Stomach (tissue), 9 donors: Measurements from ENCODE around the gene TTLL3. TPM values are rescaled to one million over a fixed set of nuclear protein-coding genes. Genes with fewer than 3 reads are reported as not detected.
A peak's percentile ranks its signal among the peaks of the same experiment; 100 is the strongest.

Experiments
- DNase-seq, 2 donors: peaks; one replicate each; pipeline versions ENCODE4 v3.0.0 to v3.0.0-alpha.2; 2013 to 2019
- H3K27ac ChIP-seq, 5 donors: fragments of 200-600 bp in 4 of 5; sonication (generic) in 4 of 5; one replicate each; pipeline ENCODE4 v1.5.1; 2013 to 2019; ENCODE audit warnings: mild to moderate bottlenecking in 1 of 5, moderate library complexity in 1 of 5
- H3K27me3 ChIP-seq, 3 donors: fragments of 200-600 bp; sonication (generic); one replicate each; pipeline ENCODE4 v1.5.1; 2017 to 2019; ENCODE audit warnings: mixed run types in 1 of 3
- H3K36me3 ChIP-seq, 4 donors: fragments of 200-600 bp; sonication (generic); 1 replicate in 3 of 4; 2 replicates in 1 of 4; pipeline ENCODE4 v1.5.1; 2016 to 2019
- H3K4me1 ChIP-seq, 4 donors: fragments of 200-600 bp; sonication (generic); one replicate each; pipeline ENCODE4 v1.5.1; 2016 to 2019
- H3K4me3 ChIP-seq, 4 donors: fragments of 200-600 bp; sonication (generic) in 3 of 4; one replicate each; pipeline ENCODE4 v1.5.1; 2016 to 2019; ENCODE audit warnings: mild to moderate bottlenecking in 1 of 4
- H3K9me3 ChIP-seq, 4 donors: fragments of 200-600 bp; sonication (generic); one replicate each; pipeline ENCODE4 v1.5.1; 2016 to 2019
- CTCF ChIP-seq, 7 experiments: fragments of 450-650 bp in 4 of 7; fragments of 200-600 bp in 3 of 7; sonication (generic) in 3 of 7; IDR thresholded peaks; one replicate each; pipeline ENCODE4 v1.5.1; 2016 to 2019; ENCODE audit warnings: antibody characterized with exemption in 7 of 7, control low read depth in 2 of 7, mild to moderate bottlenecking in 1 of 7
- EP300 ChIP-seq: sonication (generic); formaldehyde crosslinking; IDR thresholded peaks from one replicate; pipeline ENCODE4 v1.6.1; 2017; ENCODE audit warnings: antibody characterized with exemption
- POLR2A ChIP-seq, 4 donors: fragments of 450-650 bp; IDR thresholded peaks; one replicate each; pipeline ENCODE4 v1.6.1; 2016; ENCODE audit warnings: antibody characterized with exemption in 4 of 4, control low read depth in 2 of 4, mild to moderate bottlenecking in 1 of 4, moderate library complexity in 1 of 4
- POLR2AphosphoS5 ChIP-seq, 3 donors: sonication (generic); formaldehyde crosslinking; IDR thresholded peaks; one replicate each; pipeline ENCODE4 v1.6.1; 2016; ENCODE audit warnings: antibody characterized with exemption in 3 of 3
- WGBS, 5 donors: extraction: QIAGEN DNeasy Blood & Tissue Kit in 3 of 5; methylation state at CpG; one replicate each; pipeline versions ENCODE4 v1.1.5 to v1.1.7; 2013 to 2018; 5-methylcytosine and 5-hydroxymethylcytosine counted together
- intact Hi-C: fragments of 100-400 bp; cut with DNase I; formaldehyde crosslinking; loops from one replicate; pipeline ENCODE4 v1.15.1; 2023; ENCODE audit warnings: low total_unique reads
- polyA plus RNA-seq, 3 donors: library from polyadenylated mRNA; stranded (reverse); fragments of 200-250 nt; gene quantifications; one replicate each; pipeline ENCODE4 v1.2.3, GENCODE V29; 2013
- total RNA-seq, 5 donors: library from RNA; depleted of rRNA; stranded (reverse); fragments of >200 nt; gene quantifications; one replicate each; pipeline versions ENCODE4 v1.1.0 to v1.2.3, GENCODE V29; 2014 to 2016
- donor health status: healthy with polysubstance abuse.
- donor health status: Bipolar disorder and iron deficiency.
- donor health status: healthy.

Gene TTLL3
- total and polyA plus RNA-seq, 8 donors: 6.7 to 593 (median 77.4) TPM

DNA sequence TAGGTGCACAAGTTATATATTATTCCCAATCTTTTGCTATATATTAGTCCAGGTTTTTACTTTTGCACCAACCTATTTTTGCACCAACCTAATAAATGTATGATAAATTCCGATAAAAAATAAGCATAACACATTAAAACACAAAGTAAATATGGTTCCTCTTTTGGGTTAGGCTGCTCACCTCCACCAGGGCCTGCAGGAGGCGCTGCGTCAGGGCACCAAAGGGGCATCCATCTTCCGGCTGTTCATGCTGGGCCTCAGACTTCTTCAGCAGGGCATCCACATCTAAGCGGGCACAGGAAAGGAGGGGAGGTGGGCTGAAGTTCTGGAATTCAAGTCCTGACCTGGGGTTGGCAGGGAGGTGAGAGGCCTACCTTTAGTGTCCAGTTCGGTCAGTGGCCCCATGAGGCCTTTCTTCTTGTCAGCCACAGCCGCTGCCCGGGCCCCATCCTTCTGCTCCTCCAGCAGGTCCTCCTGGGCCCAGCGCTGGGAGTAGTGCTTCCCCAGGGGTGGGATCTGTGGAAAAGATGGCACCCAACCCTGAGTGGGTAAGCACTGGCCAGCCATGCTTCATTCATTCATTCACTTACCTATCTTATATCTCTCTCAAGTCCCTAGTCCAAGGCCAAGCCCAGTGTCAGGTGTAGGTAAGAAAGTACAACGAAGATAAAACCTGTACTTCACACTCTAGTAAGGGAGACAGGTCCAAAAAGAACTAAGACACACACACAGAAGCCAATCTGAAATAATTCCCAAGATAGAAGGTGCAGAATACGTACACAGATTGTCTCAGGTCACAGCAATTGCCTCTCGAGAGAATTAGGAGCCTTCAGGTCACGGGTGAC, 23.0 kb upstream of the TTLL3 start:
- Histone ChIP-seq H3K4me3 (no peak overlapping the region), H3K36me3 (peaks cover 45 to 89% (median 87%) of the 10 kb centered on the region in 4 donors), H3K27me3 (no peaks in the 10 kb centered on the region), H3K4me1 (peaks cover 8 to 20% (median 17%) of the 10 kb centered on the region in 4 donors), H3K9me3 (no peaks in the 10 kb centered on the region), H3K27ac (no peak overlapping the region)
- TF ChIP-seq POLR2AphosphoS5 (IDR thresholded peaks at IDR 0.05): no peak
- peak in 1 of 7 experiments; percentile 14 for TF ChIP-seq CTCF (IDR thresholded peaks at IDR 0.05)
- TF ChIP-seq EP300: no peak
- TF ChIP-seq POLR2A (IDR thresholded peaks at IDR 0.05): no peak
- no peak for DNase-seq
- intact Hi-C loops: no loop called here
- WGBS, 5 donors: 88 to 94% (median 92%) methylated on average over 13 of the region's 13 CpGs

- 86 to 92% (median 87%) methylated on average over 6 of the region's 6 CpGs for WGBS, 5 donors
- peaks cover 40 to 82% (median 80%) of the 10 kb centered on the region in 4 donors for H3K36me3 ChIP-seq
- H3K9me3 ChIP-seq: no peaks in the 10 kb centered on the region
- peaks cover 8 to 21% (median 17%) of the 10 kb centered on the region in 4 donors for H3K4me1 ChIP-seq
- intact Hi-C loops: no loop called here
- no peak overlapping the region for H3K4me3 ChIP-seq
- no peaks in the 10 kb centered on the region for H3K27me3 ChIP-seq
- no peak for TF ChIP-seq EP300
- no peak for TF ChIP-seq POLR2AphosphoS5 (IDR thresholded peaks at IDR 0.05)
- no peak for TF ChIP-seq CTCF (IDR thresholded peaks at IDR 0.05)
- TF ChIP-seq POLR2A (IDR thresholded peaks at IDR 0.05): no peak
- H3K27ac ChIP-seq: no peak overlapping the region
- no peak for DNase-seq
These were observed 22.3 kb upstream of the TTLL3 start for GRCh38 chr3:9787714-9788113.

GRCh38 chr3:9791127-9791526, 18.9 kb upstream of the TTLL3 start:
- Histone ChIP-seq H3K36me3 (peaks cover 29 to 66% (median 58%) of the 10 kb centered on the region in 4 donors), H3K27ac (peak overlapping the region in 4 of 5 donors; percentile 96 to 99 (median 98)), H3K27me3 (no peaks in the 10 kb centered on the region), H3K9me3 (no peaks in the 10 kb centered on the region), H3K4me3 (peak overlapping the region in 2 of 4 donors; percentile 82 to 89), H3K4me1 (peaks cover 18 to 49% (median 41%) of the 10 kb centered on the region in 4 donors)
- no peak for DNase-seq
- TF ChIP-seq EP300 (no peak), POLR2A (IDR thresholded peaks at IDR 0.05) (no peak), POLR2AphosphoS5 (IDR thresholded peaks at IDR 0.05) (no peak), CTCF (IDR thresholded peaks at IDR 0.05) (no peak)
- intact Hi-C loops: no loop called here
- WGBS, 5 donors: 87 to 93% (median 89%) methylated on average over 11 of the region's 11 CpGs

GRCh38 chr3:9791790-9792404, 18.2 kb upstream of the TTLL3 start:
- Histone ChIP-seq H3K9me3 (no peaks in the 10 kb centered on the region), H3K4me3 (peak overlapping the region; percentile 82 to 99 (median 93)), H3K4me1 (peaks cover 18 to 56% (median 44%) of the 10 kb centered on the region in 4 donors), H3K36me3 (peaks cover 21 to 63% (median 55%) of the 10 kb centered on the region in 4 donors), H3K27me3 (no peaks in the 10 kb centered on the region), H3K27ac (peak overlapping the region; percentile 94 to 99 (median 98))
- intact Hi-C loops: no loop called here
- no peak for DNase-seq
- TF ChIP-seq EP300 (no peak), POLR2A (IDR thresholded peaks at IDR 0.05) (peak in 1 of 4 donors; percentile 41)
- WGBS, 5 donors: 14 to 21% (median 14%) methylated on average over 10 to 14 of the region's 14 CpGs
